Stimulated activated CD8-positive, alpha-beta memory T cell treated with anti-CD3 and anti-CD28 coated beads, Interleukin-7, amount 100 ng/mL, for 1 hour (primary cell): ENCODE results near the gene KCNQ2.

Experiments
- DNase-seq, 2 donors: peaks; one replicate each; pipeline ENCODE4 v3.0.0-alpha.2; 2020; ENCODE audit warnings: low read depth in 2 of 2

KCNQ2 gene

DNA sequence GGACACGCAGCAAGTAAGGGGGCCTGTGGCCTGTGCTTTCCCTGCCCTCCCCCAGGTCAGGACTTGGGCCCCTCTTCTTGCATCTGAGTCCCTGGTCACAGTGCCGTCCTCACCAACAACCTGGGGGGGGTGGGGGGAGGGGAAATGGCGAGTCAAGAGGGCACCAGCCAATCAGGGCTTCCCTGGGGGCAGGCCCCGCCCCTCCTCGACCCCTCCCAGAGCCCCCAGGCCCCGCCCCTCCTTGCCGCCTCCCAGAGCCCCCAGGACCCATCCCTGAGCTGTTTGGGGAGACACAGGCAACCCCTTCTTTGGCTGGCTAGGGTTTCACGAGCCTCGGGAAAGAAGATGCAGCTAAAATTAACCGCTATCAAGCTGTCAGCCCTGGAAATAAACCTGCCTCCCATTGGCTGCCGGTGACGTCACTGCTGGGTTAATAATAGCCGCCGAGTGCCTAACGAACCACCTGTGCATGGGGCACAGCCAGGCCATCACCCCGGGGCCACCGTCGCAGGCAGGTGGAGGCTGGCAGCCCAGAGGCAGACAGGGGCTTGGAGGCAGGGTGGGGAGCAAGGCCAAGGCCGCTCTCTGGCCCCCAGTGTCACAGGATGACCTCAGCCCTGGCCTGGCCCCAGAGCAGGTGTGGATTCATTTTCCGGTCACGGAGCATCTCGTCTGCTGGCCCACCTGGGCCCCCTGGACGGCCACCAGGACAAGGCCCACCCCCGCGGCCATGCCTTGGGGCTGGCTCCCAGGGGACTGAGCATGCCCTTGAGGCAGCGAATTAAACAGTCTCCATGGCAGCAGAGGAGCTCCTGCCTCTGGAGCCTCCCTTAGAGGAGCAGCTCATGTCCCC, 29.6 kb upstream of the KCNQ2 start:
- DNase-seq = no peak

DNA sequence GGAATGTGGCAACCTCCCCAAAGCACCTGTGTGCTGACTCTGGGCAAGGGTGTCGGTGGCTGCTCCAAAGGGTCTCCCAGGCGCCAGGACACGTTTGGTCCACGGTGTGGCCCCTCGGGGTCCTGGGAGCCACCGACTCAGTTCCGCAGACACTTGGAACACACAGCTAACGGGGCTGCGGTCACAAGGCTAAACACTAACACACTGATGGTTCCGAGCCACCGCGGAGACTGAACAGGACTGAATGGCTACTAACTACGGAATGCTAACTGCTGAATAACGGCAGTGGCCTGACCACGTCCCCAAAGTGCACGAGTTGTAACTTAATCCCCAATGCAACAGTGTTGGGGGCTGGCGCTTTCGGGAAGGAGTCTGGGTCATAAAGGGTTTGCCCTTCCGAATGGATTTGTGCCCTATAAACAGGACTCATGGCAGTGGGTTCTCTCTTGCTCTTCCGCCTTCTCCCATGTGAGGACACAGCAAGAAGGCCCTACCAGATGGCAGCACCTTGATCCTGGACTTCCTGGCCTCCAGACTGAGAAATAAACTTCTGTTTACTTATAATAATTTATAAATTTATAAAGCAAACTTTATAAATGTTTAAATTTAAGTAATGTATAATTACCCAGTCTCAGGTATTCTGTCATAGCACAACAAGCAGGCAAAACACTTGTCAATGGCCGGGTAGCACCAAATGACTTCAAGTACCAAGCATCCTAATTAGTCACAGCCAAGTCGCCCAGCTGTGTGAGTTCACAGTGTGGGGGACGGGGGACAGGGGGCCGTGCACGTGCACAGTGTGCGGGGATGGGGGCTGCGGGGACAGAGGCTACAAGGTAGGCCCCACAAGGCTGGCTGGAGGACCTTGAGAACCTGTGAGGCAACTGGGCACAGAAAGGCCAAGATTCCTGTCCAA, 28.7 kb upstream of the KCNQ2 start:
- no peak for DNase-seq

DNA sequence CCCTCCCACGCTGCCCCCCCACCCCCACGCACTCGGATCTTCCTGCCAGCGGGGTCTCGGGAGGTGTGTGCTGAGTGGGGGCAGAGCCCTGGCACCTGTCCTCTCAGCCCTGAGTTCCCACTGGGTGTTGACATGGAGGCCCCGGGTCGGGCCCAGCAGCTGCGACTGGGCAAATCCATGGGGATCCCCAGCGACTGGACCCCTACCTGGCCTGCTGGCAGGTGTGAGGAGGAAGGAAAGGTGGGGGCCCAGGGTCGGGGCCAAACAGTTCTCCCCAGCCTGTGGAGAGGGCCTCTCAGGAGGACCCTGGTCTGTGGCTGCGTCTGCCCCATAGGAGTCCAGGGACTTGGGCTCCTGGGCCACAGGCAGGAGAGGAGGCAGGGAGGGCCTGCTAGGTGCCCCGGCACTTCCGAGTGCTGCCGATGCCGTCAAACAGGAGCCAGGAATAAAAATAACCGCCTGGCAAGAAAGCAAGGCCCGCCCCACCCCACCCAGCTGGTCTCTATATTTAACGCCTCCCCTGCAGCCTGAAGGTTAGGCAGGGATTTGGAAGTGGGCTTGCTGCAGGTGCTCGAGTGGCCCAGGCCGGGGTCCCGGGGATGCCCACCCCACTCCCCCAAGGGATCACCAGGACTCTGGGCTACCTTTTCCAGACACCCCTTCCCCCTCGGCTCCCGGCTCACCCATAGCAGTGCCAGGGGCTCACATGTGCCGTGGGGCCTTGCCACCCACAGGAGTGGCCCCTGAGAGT, 27.9 kb upstream of the KCNQ2 start:
- no peak for DNase-seq

DNA sequence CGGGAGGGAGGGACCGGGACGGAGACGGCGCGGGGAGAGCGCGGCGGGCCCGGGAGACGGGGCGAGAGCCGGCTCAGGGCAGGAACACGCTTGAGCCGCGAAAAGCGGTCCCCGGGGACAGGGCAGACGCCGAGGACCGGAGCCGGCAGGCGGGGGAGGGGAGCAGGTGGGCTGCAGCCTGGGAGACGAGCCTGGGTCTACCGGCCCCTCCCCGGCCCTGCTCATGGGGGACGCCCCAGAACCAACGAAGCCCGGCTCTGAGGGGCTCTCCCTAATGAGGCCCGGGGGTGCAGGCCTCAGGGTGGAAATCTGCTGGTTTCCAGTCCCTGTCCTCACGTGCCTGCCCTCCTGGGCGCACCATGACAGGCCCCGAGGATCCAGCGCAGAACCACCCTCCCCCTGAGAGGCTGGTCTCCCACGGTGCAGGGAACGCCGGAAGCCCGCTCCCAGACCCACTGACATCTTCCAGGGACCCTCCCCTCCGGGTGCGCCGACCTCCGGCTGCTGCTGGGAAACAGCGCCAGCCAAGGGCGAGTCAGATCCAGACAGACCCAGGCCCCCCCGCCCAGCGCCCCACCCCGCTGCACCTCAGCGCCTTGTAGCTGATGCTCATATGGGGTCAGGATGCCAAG, 27.0 kb upstream of the KCNQ2 start:
- DNase-seq = no peak

DNA sequence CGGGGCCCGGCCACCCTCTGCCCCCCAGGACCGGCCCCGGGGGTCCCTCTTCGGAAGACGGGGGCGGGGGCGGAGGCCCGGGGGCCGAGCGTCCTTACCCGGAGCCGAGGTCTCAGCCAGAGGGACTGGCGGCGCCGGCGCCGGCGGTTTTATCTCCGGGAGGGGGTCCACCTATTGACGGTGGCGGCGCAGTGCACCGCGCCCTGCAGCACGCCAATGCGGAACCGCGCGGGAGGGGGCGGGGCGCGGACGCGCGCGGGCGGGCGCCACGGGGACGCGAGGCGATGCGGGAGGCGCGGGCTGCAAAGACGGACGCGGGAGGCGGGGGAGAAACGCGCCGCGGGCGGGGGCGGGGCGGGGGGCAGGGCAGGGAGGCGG, 26.5 kb upstream of the KCNQ2 start, which contains the start of gene EEF1A2:
EEF1A2 (minus strand) TSS at position 124 of the 378 bp plus-strand sequence. CDS start 1,320 bp downstream, outside the sequence.
- DNase-seq = peak in 1 of 2 donors; percentile 22

DNA sequence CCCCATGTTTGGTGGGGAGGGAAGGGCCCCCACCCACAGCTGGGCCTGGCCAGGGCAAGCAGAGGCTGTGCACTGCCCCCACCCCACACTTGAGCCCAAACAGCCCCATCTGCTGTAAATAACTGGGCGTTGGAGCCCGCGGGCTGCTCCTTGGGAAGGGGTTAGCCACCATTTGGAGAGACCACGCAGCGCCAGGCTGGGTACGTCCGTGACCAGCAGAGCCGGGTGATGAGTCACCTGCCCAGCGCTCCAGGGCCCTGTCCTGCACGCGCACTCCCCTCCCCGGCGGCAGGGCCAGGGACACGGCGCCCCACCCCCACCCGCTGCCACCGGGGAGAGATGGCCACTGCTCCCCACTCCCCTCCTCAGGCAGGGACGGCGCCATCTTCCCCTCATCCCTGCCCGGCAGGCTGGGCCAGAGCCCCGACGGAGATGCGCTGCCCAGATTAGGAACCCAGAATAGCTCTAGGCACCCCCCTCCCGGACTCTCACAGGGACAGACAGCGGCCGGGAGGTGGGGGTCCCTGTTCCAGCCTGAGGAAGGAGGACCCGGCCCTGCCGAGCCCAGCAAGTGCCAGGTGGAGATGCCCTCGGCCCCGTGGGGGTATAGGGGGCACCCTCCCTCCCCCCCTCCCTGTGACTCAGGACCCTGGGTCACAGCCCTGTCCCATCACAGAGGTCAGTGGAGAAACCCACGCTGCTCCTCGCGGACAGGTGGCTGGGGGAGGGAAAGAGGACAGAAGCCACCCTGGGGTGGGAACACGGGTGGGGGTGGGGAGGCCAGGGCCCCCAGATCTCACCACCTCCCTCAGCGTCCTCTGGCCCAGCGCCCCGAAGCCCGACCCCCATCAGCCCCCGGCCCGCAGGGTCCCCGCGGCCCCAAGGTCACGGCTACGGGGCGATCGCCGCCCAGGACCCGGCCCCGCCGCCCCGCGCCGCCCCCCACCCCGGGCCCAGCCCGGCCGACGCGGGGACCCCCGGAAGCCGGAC, 25.8 kb upstream of the KCNQ2 start:
- DNase-seq = no peak

DNA sequence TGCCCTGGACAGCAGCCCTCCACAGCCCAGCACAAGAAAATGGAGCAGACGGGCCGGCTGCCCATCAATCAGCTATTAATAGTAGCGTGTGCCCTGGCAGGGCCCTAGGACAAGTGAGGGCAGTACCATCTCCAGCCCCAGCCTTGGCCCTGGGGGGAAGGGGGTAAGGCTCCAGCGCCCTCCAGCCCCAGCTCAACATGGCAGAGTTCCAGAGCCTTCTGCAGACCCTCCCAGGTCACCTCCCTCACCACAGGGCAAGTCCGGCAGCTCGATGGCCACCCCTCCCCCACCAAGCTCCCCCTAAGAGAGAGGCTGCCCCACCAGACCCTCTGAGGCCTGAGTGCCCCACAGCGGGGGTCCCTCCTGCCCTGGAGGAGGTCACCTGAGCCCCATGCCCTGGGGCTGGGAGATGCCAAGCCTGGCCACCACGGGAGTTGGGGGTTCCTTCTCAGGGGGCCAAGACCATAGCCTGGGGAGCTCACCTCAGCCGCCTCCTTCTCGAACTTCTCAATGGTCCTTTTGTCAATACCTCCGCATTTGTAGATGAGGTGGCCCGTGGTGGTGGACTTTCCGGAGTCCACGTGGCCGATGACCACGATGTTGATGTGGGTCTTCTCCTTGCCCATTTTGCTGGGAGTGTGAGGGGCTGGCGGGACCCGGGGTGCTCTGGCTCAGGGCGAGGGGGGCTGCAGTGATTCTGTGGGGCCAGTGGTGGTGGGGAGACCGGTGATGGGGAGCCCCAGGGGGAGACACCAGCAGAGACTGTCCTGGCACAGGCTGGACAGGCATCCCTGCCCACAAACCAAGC, 24.9 kb upstream of the KCNQ2 start:
- DNase-seq = no peak

DNA sequence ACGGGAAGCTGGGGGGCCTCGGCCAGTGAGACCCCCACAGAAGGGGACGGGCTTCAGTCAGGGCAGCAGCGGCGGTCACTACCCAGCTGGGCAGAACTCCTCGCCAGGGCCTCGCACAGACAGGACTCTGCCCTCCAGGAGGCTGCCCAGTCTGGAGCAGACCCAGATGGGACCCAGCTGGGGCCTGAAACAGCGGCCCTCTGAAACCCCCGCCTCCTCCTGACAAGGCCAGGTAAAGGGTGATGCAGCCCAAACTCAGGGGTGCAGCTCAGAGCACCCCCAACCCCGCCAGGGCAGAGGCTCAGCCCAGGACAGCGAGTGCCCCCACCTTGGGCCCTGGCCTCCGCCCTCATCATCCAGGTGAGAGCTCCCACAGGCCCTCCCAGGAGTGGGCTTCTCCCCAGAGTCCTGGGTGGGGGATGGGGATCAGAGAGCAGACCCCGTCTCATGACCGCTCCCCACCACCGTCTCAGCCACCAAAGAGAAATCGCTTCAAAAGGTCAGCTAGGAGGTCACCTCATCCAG, 24.2 kb upstream of the KCNQ2 start:
- DNase-seq = no peak

DNA sequence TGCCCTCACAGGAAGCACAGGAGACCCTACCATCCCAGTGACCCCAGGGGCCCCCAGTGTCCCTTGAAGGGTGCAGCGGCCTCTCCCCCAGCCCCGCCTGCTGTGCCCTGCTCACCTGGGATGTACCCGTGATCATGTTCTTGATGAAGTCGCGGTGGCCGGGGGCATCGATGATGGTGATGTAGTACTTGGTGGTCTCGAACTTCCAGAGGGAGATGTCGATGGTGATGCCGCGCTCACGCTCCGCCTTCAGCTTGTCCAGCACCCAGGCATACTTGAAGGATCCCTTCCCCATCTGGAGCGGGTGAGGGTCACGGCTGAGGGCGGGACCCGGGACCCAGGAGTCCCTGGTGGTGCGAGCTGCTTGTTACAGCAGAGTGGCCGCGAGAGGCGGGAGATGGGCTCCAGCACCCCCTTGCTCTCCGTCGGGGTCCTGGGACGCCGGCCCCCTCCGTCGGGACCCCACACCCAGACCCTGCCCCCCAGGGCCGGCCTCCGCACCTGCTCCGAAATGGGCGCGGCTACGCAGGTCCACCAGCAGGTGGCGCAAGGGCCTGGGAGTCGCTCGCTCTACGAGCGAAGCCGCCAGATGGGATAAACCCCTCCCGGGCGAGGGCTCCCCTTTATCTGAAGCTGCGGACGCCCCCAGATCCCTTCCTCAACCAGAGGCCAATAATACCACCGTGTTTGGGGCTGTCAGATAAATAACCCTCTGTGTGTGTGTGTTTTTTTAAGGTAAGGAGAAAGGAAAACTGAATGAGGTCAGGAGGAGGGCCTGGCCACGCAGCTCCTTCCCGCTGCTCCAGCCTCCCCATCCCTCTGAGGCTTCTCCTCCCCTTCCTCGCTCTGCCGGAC, 23.5 kb upstream of the KCNQ2 start:
- DNase-seq = peak; percentile 48 to 69

DNA sequence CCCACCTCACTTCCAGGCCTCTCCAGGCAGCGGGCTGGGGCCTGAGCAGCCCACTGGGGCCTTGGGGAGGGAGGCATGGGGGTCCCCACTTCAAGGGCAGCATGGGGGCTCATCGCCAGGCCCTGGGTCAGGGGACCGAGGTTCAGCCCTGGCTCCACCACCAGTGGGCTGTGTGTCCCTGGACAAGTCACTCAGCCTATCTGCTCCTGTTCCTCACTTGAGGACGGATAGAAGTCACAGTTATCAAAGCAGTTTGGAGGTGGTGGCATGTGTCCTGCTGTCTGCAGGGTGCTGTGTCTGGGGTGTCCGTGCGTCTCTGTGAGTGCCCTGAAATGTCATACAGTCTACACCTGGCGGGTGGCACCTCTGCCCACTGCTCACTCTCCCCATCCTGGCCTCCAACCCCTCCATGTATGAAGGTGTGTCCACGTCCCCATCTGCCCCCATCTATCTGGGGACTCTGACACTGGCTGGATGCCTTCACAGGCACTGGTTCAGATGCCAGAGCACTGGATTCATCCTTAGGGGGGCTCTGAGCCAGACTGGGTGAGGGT, 22.8 kb upstream of the KCNQ2 start:
- DNase-seq = no peak

DNA sequence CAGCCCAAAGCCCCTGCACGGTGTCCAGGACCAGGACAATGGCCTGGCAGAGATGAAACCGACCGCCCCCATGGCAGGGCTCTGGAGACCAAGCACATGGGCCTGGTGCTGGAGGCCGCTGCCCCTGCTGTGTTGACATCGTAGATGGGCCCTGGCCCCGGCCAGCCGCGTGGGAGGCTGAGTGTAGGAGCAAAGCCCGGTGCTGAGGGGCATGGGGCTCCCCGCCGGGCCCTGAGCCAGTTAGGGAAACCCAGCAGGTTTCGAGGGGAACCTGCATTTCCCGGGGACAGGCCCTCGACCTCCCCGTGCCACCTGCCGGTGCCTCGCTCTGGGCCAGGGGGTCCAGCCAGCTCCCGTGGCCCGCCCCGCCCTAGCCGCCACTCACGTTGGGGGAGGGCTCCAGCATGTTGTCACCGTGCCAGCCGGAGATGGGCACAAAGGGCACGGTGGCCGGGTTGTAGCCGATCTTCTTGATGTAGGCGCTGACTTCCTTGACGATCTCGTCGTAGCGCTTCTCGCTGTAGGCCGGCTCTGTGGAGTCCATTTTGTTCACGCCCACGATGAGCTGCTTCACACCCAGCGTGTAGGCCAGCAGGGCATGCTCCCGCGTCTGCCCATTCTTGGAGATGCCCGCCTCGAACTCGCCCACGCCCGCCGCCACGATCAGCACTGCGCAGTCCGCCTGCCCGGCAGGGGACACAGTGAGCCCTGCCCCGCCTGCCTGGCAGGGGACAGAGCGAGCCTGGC, 22.1 kb upstream of the KCNQ2 start:
- DNase-seq = no peak

DNA sequence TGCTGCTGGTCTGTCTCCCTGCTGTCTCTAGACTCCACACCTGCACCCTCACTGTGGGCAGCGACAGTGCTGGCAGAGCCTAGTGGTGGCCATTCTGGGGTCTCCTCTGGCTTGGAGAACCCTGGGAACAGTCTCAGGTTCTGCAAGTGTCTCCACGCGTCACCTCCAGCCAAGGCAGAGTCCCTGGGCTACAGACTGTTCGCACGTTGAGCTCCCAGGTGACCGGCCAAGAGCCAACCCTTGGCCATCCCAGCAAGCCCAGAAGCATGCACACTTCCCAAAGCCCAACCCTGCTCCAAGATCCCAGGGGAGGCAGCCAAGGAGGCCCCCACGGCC, 21.6 kb upstream of the KCNQ2 start:
- no peak for DNase-seq

DNA sequence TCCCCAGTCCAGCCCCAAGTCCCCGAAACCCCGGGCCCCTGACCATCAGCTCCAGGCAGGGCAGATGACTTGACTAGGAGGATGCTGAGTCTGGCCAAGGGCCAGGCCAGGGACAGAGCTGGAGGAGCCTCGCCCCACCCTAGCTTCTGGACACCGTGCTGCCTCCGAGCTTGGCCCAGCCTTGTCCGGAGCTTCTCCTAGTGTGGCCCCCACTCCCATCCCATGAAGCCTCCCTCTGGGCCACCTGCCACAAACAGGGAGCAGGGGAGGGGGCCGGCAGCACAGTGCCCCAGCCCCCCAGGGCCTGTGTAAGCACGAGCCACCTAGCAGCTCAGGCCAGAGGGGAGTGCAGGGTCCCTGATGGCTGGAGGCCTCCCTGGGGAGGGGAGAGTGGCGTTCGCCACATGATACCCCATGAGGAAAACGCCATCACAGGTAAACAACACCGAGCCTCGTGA, 21.1 kb upstream of the KCNQ2 start:
- no peak for DNase-seq

DNA sequence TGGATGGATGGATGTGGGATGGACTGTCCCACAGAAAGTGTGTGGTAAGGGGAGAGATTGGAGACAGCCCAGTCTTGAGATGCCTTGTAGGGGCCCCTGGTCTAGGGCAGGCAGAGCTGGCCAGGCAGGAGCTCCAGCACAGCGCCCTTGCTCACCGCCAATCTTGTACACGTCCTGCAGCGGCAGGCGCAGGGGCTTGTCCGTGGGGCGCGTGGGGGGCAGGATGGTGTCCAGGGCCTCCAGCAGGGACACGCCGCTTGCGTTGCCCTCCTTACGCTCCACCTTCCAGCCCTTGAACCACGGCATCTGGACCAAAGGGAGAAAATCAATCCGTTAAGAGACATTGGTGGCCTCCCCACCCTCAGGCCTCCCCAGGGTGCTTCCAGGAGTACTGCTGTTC, 20.5 kb upstream of the KCNQ2 start:
- DNase-seq = no peak

DNA sequence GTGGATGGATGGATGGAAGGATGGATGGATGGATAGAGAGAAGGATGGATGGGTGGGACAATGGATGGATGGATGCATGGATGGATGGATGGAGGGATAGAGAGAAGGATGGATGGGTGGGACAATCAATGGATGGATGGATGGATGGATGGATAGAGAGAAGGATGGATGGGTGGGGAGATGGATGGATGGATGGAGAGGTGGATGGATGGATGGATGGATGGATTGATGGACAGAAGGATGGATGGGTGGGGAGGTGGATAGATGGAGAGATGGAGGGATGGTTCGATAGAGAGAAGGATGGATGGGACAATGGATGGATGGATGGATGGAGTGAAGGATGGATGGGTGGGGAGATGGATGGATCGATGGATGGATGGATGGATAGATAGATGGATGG, 20.1 kb upstream of the KCNQ2 start:
- DNase-seq = no peak

DNA sequence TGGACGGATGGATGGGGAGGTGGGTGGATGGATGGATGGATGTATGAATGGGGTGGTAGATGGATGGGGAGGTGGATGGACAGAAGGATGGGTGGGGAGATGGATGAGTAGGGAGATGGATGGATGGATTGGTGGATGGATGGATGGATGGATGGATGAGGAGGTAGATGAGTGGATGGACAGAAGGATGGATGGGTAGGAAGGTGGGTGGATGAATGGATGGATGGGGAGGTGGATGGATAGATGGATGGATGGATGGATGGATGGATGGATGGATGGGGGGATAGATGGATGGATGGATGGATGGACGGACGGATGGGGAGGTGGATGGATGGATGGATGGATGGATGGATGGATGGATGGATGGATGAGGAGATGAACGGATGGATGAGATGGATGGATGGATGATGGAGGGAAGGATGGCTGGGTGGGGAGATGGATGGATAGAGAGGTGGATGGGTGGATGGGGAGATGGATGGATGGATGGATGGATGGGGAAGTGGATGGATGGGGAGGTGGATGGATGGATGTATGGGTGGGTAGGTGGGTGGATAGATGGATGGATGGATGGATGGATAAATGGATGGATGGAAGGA, 19.3 kb upstream of the KCNQ2 start:
- DNase-seq = no peak

DNA sequence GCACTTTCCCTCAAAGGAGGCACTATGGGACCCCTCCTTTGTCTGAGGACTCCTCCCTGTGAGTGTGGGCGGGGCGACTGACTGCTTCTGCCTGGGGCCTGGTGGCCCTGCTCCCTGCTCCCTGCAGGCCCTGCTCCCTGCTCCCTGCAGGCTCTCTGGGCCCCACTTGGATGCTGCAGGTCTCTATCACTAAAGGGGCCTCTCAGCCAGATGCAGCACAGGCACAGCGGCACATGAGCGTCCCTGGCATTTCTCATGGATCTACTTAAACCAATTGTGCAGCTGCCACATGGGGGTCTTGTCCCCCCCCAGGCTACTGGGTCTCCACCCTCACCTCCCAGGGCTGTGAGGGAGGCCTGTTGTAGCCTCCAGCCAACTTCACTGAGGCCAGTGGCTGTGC, 18.6 kb upstream of the KCNQ2 start:
- no peak for DNase-seq
